Mucosa of gallbladder (tissue), 1 donor: ENCODE results near the gene METTL3. TPM values are rescaled to one million over a fixed set of nuclear protein-coding genes. Genes with fewer than 3 reads are reported as not detected.

Experiments used
- DNase-seq: peaks from one replicate; pipeline ENCODE4 v3.0.0-alpha.2; 2020; ENCODE audit warnings: low spot score
- total RNA-seq: library from RNA; stranded (reverse); gene quantifications from one replicate; pipeline ENCODE4 v1.2.1, GENCODE V29; 2021
- donor health status: DM: no; HTN: no; CAD: no.

METTL3 gene
- total RNA-seq, 1 donor from 2014 or later: 37.5 TPM

- peak; percentile 98 for DNase-seq
Measured at GRCh38 chr14:21476925-21477681, 34.0 kb downstream of the METTL3 start, which contains the start of the genes RAB2B and TOX4. TSS of gene RAB2B (minus strand) at chr14:21476959. CDS start at chr14:21476872, 87 bp downstream. TSS of gene TOX4 (plus strand) at chr14:21477195. CDS start at chr14:21477279, 84 bp downstream.

DNA sequence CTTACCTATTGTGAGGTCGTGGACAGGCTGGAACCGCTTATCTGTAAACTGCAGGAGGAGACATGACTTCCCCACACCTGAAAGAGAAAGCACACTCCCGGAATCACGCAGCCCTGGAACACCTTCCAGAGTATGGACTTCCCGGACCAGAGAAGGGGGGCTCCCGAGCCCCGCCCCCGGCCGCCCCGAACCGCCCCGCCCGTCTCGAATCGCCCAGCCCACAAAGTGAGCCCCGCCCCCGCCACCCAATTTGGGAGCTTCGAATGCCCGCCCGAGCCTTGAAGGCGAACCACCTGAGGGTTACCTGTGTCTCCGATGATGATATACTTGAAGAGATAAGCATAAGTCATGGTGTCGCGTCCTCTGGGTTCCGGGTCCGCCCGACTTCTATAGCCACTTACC lies 34.6 kb downstream of the METTL3 start:
- DNase-seq: peak; percentile 87

DNA sequence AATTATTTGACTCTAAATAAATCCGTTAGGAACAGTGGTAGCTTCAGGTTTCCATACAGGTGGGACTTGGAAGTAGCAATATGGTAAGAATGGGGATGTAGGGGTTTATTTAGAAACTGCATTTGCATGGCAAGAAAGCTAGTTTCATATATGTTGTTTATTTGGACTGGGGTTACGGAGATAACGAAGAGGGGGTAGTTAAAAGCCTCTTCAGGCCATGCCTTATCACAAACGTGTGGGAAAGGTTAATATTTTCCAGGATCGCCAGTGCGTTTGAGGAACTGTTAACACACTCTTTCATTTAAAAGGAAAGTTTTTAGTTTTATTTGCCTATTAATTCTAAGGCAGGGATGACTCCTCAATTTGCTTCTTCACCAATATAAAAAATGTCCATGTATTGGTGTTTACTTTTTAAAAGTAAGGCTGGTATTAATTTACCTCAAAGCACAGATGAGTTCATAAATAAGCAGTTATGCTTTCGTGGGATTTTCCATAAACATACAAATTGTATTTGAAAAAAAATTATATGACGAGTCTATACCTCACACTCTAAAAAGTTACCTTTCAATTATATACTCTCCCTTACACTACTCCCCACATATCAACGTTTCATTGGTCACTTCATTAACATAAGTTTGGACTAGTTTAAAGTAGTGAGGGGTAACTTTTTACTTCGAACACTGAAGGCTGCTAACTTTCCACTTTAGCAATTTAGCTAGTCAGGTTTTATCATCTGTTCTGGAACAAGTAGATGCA lies 35.2 kb downstream of the METTL3 start:
- no peak for DNase-seq

DNA sequence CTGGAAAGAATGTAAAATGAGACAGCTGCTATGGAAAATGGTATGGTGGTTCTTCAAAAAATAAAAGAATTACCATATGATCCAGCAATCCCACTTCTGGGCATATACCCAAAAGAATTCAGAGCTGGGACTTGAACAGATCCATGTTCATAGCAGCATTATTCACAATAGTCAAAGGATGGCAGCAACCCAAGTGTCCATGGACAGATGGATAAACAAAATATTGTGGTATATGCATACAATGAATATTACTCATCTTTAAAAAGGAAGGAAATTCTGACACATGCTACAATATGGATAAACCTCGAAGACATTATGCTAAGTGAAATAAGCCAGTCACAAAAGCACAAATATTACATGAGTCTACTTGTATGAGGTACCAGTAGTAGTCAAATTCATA lies 43.5 kb downstream of the METTL3 start:
- DNase-seq: no peak

DNA sequence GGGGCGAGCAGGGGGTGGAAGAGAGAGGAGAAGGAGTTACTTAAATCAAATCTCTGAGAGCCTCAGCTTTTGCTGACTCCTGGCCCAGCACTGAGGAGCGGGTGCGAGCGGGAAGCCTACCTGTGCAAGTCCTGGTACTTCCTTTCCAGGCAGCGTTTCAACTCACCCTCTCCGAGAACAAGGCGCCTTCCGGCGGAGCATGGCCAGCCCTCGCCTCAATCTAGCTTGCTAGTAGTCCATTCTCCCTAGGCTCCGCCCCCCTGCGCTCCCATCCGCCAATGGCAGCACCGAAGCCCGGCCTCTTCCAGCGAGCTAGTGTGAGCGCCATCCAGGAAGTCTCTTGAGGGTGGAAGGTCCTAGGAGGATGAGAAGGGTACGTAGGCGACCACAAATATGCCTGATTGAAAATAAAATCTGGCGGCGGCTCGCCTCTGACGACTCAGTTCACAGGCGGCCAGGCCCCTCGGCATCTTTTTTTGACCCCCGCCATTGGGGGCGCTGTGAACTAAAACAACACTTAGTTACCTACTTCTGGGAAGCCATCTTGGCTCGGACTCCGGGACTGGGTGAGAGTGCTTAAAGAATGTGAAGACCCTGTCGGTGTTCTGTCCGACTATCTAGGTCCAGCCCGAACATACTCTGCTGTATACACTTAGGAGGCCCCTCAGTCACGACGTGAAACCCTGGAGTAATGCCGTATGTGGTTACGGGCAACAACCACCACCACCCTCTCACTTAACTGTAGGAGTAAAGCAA lies 55.0 kb downstream of the METTL3 start, which contains the start of gene CHD8:
Gene CHD8, minus strand, starts transcription at position 212 of the 756 bp plus-strand sequence. CDS start 24,480 bp downstream, outside the sequence.
- DNase-seq: peak; percentile 100

DNA sequence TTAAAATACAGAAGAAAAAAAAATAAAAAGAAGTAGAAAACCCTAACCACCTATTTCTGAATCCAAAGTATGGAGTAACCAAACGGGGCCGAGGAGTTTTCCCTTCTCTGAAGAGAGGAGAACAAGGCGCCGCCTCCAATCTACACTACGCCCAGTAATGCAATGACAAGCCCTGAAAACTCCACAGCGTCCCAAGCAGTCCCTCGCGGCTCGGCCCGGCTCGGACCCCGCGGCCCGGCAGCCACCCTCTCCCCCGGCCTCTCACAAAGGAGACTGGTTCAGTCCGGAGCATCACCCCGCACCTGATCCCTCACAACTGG lies 55.6 kb downstream of the METTL3 start:
- no peak for DNase-seq

- no peak for DNase-seq
Measured at GRCh38 chr14:21454843-21455544, 56.1 kb downstream of the METTL3 start.

- no peak for DNase-seq
Measured at GRCh38 chr14:21449899-21450216, 61.3 kb downstream of the METTL3 start.

Other genes starting within 250 kb of the METTL3 start
- 402 TPM for gene HNRNPC, start 241.9 kb downstream of the METTL3 start, total RNA-seq
- 0.49 TPM for gene RPGRIP1, start 231.3 kb downstream of the METTL3 start, total RNA-seq
- 46.8 TPM for gene SUPT16H, start 127.3 kb downstream of the METTL3 start, total RNA-seq
- 75.9 TPM for gene CHD8, start 55.2 kb downstream of the METTL3 start, total RNA-seq
- 20.6 TPM for gene RAB2B, start 34.4 kb downstream of the METTL3 start, total RNA-seq
- gene TOX4, start 34.1 kb downstream of the METTL3 start, total RNA-seq: 66.7 TPM
- gene SALL2, start 15.0 kb upstream of the METTL3 start, total RNA-seq: 8.3 TPM
- not detected for gene OR10G3, start 68.7 kb upstream of the METTL3 start, total RNA-seq
- not detected for gene OR10G2, start 123.6 kb upstream of the METTL3 start, total RNA-seq
- gene OR4E2, start 142.5 kb upstream of the METTL3 start, total RNA-seq: not detected
- gene OR4E1, start 162.5 kb upstream of the METTL3 start, total RNA-seq: not detected